ENCODE measurements around the gene PDE9A.
"Not testable (repeated sequence)": the region's sequence is repeated elsewhere in the genome, so short reads cannot be mapped to it uniquely, and the experiment has no call there.

PDE9A gene

DNA sequence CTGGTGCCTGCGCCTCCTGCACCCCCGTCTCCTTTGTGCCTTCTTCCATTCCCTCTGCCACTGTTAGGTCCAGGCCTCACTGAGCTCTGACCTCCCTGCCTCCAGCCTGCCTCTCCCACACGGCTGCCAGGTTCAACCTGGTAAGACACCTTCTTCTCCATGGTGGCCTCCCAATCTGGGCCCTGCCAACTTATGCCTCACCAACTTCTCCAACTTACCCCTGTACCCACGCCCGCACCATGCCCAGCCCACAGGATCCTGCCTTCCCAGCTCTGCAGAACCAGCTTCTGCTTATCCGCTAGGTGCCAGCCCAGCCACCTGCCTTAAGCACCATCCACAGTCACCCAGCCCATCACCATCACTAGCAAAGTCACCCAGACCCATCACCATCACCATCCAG is 37.2 kb downstream of the PDE9A start:
- no peak for DNase-seq (ENCODE audit: low spot score)

DNA sequence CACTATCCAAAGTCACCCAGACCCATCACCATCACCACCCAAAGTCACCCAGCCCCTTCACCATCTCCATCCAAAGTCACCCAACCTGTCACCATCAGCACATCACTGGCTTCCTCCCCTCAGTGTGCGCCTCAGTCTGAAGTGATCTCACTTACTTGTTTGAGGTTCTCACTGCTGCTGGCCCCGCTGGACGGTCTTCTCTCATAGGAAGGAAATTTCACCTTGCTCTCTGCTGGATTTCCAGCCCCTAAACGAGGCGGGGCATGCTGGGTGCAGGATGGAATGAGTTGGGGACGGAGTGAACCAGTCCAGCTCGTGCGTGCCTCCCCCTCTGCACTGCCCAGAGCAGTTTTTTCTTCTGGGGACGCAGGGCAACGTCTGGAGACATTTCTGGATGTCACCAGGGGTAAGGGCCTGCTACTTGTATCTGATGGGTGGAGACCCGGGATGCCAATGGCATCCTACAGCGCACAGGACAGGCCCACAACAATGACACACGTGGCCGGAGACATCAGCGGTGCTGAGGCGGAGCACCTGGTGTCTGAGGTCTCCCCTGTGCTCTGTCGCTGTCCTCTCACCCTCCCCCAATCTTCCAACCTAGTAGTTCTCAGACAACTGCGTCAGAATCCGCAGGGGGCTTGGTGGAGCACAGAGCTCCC is 38.6 kb downstream of the PDE9A start:
- no peak for DNase-seq (ENCODE audit: low spot score)

DNA sequence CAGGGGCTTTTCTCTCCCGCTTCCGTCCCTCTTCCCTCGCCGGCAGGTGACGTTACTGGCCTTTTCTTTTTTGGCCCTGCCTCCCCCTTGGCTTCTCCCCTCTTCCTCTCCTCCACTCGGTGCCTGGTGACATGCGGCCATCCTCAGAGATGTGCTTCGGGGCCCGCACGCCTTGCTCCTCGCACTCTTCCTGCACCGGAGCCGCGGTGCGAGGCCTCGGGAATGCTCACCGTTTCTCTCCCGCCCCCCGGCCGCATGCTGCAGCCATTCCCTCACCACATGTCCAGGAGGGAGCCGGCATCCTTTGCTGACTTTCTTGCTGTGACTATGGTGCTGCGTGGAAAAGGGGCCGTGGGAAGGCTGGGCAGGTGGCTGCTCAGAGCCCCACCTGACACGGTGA is 39.3 kb downstream of the PDE9A start:
- no peak for DNase-seq (ENCODE audit: low spot score)

DNA sequence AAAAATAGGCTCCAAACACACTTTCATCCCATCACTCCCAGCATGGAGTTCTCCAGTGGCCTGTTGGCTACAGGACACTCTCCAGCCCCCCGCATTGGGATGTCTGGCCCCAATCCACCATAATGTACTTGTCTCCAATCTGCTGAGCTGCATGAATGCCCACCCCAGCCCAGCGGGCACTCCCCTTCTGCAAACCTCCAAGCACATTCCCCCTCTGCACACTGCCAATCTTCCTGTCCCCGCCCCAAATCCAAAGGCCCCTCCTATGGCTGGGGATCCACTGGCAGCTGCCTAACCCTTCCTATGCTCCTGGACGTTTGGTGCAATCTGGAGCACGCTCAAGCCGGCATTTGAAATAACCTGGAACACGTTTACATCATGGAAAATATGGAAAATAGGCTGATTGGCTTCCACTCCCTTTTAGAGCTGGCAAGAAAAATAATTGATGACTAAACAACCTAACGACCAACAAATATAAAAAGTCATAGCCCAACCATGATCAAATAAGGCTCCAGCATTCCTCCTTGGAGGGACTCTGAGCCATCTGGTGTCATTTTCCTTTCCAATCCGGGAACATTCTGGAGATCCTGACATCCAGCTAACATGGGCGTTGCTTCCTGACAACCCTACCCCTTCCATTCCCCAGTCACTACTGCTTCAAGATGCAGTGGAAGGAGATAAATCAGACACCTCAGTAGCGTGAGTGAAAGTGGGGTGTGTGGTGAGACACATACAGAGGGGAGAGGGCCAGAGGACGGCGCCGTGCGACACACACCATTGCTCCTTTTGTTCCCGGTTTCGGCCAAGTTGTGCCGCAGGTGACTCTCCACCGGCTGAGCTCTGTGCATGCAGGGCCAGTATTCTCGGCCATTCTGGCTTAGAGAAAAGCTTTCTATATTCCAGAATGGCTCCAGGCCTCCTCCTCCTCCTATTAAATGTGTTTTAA is 41.6 kb downstream of the PDE9A start:
- DNase-seq (ENCODE audit: low spot score): no peak

DNA sequence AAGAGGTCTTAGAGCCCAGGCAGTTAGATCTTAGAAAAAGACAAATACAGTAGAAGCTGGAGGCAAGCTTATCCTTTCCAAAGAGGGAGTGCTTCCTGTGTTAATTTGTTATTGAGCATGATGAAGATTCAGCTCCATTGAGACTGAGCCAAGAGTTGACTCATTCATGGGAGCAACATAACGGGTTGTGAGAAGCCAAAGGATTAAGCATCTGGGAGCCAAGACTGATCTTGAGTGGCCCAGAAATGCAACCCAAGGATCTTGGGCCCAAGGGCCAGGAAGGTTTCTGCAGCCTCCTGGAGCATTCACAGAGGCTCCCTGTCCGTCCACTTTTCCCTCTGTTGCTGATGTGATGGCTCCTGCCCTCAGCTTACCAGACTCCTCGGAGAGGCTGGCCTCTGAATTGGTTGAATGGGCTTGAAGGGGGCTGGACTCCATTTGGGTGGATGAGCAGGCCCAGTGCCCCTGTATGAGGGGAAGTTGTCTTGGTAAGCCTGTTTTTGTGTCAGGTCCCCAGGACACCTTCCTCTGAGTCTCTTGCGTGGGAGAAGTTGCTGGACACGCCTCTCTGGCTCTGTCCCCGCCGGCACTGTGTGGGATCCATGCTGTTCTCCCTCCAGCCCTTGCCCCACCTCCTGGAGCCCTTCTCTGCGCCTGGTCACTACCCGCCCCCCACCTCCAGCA is 42.4 kb downstream of the PDE9A start:
- peak; percentile 5 for DNase-seq (ENCODE audit: low spot score)

DNA sequence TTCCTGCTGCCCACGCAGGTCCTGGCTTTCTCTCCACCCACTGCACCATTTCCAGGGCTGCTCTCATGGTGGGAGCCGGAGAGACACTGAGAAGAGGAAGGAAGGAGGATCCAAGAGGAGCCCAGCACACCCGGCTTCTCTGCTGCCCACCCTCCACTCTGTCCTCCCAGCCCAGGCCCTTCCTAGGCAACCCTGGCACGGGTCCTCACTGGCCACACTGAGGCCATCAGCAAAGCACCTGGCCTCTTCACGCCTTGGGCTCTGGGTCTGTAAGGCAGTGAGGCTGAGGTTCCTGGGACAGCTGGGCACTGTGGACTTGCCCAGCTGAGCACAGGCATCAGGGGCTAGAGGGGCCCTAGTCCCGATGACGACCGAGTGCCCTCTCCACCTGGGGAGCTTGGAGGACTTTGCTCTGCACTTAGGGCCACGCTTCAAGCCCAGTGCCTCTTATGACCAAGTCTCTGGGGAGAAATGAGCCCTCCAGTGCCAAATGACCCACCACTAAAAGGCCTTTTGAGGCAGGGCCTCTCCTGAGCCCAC is 43.1 kb downstream of the PDE9A start:
- DNase-seq (ENCODE audit: low spot score): no peak

DNA sequence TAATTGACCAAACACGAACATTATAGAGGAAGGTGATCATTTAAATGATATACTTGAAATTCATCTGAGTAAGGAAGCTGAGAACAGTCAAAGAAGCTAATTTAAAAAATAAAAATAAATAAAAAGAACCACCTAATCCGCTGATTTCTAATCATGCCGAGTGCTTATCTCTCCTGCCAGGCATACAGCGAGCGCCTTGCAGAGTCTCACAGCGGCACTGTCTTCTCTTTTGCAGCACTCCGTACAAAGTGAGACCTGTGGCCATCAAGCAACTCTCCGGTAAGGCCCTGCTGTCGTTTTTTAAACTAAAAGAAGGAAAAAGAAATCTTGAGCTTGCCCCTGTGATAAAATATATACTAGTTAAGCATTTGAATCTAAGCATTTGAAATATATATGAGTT is 45.3 kb downstream of the PDE9A start:
- DNase-seq (ENCODE audit: low spot score): no peak

DNA sequence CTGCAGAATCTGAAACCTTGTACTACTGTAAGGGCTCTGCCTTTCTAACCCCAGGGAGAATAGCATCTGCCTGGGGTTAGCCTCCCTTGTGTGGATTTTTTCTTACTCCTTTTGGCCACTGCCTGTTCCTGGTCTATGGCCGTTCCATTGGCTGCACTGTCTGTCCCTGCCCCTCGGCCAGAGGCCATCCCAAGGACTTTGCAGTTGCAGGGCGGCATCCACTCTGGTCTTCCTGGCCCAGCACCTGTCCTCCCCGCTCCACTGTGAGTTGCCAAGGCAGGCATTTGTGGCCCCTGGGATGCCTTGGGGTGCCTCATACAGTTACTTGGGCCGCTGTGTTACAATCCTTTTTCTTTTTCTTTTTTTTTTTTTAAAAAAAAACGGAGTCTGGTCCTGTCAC is 45.8 kb downstream of the PDE9A start:
- DNase-seq (ENCODE audit: low spot score): no peak

DNA sequence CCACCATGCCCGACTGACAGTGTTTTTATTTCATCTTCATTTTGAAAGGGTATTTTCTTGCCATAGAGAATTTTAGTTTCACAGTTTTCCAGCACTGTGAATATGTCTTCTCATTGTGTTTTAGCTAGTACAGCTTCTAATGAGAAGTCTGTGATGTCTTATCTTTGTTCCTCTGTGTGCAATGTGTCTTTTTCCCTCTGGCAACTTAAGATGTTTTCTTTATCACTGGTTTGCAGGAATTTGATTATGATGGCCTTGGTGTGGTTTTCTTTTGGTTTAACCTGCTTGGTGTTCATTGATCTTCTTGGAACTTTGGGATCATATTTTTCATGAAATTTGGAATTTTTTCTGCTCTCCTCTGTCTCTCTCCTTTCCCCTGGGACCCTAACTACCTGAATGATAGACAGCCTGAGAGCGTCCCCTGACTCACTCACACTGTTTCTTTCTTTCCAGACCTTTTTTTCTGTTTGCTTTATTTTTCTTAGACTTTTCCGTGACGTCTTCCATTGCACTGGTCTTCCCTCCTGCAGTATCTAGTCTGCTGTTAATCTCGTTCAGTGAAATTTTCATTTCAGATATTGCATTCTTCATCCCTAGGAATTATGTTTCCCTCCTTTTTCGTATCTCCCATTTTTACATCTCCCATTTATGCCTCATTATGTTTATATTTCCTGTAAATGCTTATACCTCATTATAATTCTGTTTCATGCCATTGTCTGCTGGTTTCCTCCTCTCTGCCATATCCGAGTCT is 48.5 kb downstream of the PDE9A start:
- DNase-seq (ENCODE audit: low spot score): no peak

DNA sequence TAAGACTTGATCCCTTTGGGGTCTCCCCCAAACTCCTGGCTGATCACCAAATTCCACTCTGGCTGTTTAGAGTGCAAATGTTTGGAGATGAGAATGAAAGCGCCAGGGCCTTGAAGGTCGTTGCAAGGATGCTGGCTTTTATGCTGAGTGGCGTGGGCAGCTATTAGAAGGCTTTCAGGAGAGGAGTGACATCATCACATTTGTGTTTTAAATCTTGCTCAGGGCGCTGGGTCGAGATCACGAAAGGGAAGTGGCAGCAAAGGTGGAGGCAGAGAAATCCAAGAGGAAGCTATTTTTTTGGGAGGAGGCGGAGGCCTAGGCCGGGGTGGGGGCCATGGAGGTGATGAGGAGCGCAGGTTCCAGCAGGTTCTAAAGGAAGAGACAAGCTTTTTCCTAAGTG is 49.3 kb downstream of the PDE9A start:
- no peak for DNase-seq (ENCODE audit: low spot score)

DNA sequence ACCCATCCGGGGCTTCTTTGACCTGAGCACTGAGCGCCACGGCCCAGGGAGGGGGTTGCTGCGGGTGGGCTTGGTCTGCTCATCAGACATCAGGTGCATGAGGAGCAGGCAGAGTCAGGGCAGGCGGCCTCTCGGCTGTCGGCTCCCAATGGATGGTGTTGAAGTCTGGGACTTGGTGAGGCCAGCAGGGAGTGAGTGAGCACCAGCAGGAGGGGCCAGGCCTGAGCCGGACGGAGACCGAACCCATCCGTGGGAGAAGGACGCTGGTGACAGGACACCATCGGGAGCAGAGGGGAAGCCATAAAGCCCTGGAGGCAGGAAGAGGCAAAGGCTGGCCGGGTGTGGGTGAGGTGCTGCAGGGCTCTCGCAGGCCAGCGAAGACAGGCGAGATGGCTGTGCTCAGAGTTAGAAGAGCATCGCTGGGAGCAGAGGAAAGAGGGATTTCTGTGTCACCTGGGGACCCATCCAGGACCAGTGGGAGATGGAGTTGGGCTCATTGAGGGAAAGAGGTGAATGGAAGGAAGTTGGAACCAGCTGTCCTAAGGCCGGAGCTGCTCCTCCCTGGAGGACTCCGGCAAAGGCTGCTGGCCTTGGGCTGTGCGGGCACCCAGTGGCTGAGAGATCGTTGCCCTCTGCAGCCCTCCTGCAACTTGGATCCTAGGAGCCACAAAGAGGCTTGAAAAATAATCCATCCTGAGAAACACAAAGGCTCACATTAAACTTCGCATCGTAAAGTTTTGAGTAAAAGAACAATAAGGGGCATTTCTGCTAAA is 49.9 kb downstream of the PDE9A start:
- DNase-seq (ENCODE audit: low spot score): no peak

DNA sequence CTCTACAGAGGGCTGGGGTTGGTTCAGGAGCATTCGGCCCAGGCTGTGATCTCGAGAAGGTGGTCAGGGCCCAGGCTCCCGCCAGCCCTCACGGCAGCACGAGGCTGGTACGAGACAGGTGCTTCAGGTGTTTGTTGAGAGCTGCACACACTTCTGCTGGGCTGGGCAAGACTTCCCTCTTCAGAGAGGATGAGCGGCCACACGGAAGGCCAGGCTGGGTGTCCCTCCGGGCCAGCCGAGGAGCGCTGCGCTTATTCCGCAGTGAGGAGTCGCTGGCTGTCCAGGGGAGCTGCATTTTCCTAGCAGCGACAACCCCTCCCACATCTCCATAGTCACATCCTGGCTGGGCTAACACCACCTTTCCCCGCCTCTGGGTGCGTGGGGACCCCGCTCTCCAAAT is 50.5 kb downstream of the PDE9A start:
- no peak for DNase-seq (ENCODE audit: low spot score)

DNA sequence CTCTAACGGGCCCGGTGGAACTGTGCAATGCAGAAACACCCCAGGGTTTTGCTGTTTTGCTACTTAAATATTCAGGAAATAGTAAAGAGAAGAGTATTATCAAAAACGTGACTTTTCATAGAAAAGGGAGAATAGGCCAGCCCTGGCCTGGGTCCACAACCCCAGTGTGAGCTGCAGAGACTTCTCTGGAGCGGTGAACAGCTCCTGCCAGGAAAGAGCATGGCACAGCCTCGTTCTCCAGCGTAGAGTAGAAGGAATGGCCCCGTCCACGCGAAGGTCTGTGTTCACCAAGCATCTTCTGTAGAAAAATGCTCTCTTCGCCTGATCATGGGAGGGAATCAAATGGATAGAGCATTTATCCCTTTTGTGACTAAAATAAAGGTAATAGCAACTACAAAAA is 51.4 kb downstream of the PDE9A start:
- no peak for DNase-seq (ENCODE audit: low spot score)

DNA sequence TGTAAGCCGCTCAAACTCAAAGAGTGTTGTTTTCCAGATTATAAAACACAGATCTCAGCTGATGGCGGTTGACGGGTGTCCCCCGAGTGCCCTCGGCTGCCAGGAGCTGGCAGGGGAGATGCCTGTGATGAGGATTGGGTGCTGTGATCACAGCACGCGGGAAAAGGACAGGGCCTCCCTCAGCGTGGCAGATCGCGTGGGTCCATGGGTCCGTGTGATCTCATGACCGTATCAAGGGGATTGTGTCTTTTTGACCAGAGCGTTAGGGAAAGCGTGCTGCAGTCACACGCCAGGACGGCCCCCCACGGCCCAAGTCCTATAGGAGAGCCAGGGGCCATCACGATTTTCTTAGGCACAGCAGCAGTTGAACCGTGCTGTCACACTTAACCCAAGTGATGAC is 51.9 kb downstream of the PDE9A start:
- no peak for DNase-seq (ENCODE audit: low spot score)

DNA sequence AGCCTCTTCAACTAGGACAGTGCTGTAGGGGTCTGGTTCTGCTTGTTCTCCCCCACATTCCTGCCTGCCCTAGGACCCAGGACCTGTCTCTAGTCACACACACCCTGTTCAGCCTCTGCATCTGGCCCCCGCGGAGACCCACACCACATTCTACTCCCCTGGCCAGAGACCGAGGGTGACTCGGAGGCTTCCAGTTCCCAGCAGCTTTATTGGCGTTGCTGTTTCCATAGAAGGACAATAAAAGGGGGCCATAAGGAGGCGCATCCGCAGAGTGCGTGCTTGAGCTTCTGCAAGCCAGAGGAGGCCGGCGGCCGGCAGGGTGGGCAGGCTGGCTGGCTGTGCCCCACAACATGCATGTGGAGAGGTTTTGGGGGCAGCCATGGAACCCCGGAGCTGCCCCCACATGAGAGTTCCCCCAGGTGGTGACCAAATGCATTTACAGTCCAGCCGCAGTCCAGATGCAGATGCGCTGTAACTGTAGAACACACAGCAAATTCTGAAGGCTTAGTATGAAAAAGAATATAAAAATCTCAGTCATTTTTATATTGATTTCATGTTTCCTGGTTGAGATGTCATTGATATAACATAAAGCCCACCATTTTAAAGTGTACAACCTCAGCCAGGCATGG is 52.4 kb downstream of the PDE9A start:
- no peak for DNase-seq (ENCODE audit: low spot score)

DNA sequence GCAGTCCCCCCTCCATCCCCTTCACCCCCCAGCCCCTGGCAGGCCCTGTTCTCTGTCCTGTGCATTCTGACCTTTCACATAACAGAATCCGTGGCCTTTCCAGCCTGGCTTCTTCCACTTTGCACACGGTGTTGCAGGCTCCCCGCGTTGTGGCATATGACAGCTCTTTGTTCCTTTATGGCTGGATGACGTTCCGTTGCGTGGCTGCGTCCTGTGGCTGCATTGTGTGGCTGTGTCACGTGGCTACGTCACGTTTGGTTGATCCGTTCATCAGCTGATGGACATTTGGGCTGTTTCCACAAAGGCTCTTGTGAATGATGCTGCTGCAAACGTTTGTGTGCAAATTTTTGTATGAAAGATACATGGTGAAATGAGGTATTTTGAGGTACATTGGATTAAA is 53.3 kb downstream of the PDE9A start:
- no peak for DNase-seq (ENCODE audit: low spot score)

DNA sequence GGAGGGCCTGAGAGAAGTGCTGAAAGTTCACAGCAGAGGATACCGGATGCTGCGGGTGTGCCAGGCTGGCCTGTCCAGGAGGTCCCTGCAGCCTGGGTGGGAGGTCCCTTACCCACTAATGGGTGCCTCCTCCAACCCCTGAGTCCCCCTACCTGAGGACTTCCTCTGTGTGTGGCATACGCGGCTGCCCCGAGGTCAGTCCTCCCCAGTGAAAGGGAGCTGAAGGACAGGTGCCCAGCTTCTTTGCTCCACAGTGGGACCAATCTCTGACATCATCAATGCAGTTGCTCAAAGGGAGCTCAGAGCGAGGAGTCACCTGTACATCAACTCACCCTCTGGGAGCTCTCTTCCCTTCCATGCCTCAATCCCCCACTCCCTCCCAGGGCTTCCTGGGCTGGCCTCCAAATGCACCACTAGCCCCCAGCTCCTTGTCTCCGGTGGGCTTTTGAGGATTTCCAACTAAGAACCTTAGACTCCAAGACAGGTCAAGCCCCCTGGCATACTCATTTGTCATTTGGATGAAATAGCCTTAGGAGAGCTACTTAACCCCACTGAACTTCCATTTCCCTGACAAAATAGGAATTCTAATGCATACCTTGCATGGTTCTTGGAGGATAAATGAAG is 53.9 kb downstream of the PDE9A start:
- no peak for DNase-seq (ENCODE audit: low spot score)

DNA sequence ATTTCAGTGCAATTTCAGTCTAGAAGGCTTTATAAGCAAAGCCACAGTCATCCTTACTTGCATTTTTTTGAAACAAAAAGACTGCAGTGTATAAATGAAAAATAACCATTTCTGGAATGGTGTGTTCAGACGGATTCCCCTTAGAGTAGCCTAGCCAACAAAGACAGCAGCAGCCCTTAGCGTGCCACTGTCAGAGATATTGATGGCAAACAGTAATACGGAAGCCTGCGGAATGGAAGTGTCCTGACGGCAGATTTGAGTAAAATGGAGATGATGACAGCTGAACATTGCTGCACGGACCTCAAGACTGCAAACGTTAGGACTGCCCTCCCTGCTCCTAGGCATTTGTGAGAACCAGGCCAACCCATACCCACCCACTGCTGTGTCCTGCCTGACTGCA is 54.7 kb downstream of the PDE9A start:
- DNase-seq (ENCODE audit: low spot score): no peak

DNA sequence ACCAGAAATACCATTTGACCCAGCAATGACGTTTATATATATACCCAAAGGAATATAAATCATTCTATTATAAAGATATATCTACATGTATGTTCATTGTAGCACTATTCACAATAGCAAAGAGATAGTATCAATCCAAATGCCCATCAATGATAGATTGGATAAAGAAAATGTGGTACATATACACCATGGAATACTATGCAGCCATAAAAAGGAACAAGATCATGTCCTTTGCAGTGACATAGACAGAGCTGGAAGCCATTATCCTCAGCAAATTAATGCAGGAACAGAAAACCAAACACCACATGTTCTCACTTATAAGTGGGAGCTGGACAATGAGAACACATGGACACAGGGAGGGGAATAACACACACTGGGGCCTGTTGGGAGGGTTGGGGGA is 55.5 kb downstream of the PDE9A start:
- not testable (repeated sequence) for DNase-seq (ENCODE audit: low spot score)

DNA sequence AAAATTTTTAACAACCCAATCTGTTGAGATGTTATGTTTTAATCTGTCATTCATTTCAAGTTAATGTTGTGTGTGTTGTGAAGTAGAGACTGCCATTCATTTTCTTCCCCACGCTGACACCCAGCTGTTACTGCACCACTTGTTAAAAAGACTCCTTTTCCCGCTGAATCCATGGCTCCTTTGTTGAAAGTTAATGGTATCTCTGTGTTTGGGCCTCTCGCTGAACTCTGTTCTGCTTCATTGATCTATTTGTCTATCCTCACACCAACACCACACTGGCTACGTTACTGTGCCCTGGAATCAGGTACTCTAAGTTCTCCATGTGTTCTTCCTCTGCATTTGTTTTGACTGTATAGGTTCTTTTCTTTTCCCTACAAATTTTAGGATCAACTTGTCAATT is 58.2 kb downstream of the PDE9A start:
- no peak for DNase-seq (ENCODE audit: low spot score)

All from RKO (cell line).